Spleen (tissue), 7 donors: ENCODE data around the gene RIPOR2.

Source experiments
- CTCF ChIP-seq, 11 experiments: fragments of 200-600 bp in 7 of 11; fragments of 450-650 bp in 4 of 11; sonication (generic) in 4 of 11; IDR thresholded peaks in 8 of 11; conservative IDR thresholded peaks in 3 of 11; 1 replicate in 7 of 11; 2 replicates in 4 of 11; pipeline versions ENCODE4 v1.4.0 to v1.8.0; 2016 to 2021; ENCODE audit warnings: antibody characterized with exemption in 11 of 11, inconsistent platforms in 4 of 11, mild to moderate bottlenecking in 1 of 11
- POLR2A ChIP-seq, 3 donors: fragments of 450-650 bp; IDR thresholded peaks; one replicate each; pipeline ENCODE4 v1.5.1; 2017; ENCODE audit warnings: antibody characterized with exemption in 3 of 3, mild to moderate bottlenecking in 1 of 3
- donor health status: DM: no; HTN: no; CAD: no; lungs with moderate emphysema.
- donor health status: DM: no; HTN: no; CAD: no.
- donor health status: DM: no; HTN: no; CAD: no.

GRCh38 chr6:24933266-24933665 is 2.5 kb downstream of the RIPOR2 start:
- no peak for TF ChIP-seq CTCF (IDR thresholded peaks at IDR 0.05 in 8 of 11, conservative IDR thresholded peaks at IDR 0.05 in 3 of 11)
- TF ChIP-seq POLR2A (IDR thresholded peaks at IDR 0.05), result no peak
